Thyroid gland (tissue), 4 donors: ENCODE measurements around the gene HLA-DQA1. TPM values are rescaled to one million over a fixed set of nuclear protein-coding genes. Genes with fewer than 3 reads are reported as not detected.

ENCODE experiments used
- DNase-seq, 2 donors: peaks; one replicate each; pipeline ENCODE4 v3.0.0-alpha.2; 2019
- H3K27ac ChIP-seq, 3 donors: fragments of 200-600 bp; sonication (generic); 1 replicate in 2 of 3; 2 replicates in 1 of 3; pipeline ENCODE4 v1.5.1; 2016 to 2019; ENCODE audit warnings: mild to moderate bottlenecking in 1 of 3, moderate library complexity in 1 of 3
- H3K27me3 ChIP-seq: fragments of 200-600 bp; sonication (generic); one replicate; pipeline ENCODE4 v1.5.1; 2019
- H3K36me3 ChIP-seq, 2 donors: fragments of 200-600 bp; sonication (generic); one replicate each; pipeline ENCODE4 v1.5.1; 2016 to 2019
- H3K4me1 ChIP-seq, 2 donors: fragments of 200-600 bp; sonication (generic); one replicate each; pipeline ENCODE4 v1.5.1; 2017 to 2019
- H3K4me3 ChIP-seq, 3 donors: fragments of 200-600 bp; sonication (generic); replicated peaks in 1 of 3; 1 replicate in 2 of 3; 2 replicates in 1 of 3; pipeline ENCODE4 v1.5.1; 2016; ENCODE audit warnings: mild to moderate bottlenecking in 1 of 3
- H3K9me3 ChIP-seq: fragments of 200-600 bp; sonication (generic); one replicate; pipeline ENCODE4 v1.5.1; 2017
- CTCF ChIP-seq, 6 experiments: fragments of 200-600 bp in 3 of 6; fragments of 450-650 bp in 3 of 6; sonication (generic) in 3 of 6; IDR thresholded peaks; one replicate each; pipeline ENCODE4 v1.5.1; 2016 to 2019; ENCODE audit warnings: antibody characterized with exemption in 6 of 6, mild to moderate bottlenecking in 2 of 6, inconsistent platforms in 1 of 6, moderate library complexity in 1 of 6
- POLR2A ChIP-seq, 2 donors: fragments of 450-650 bp; IDR thresholded peaks; one replicate each; pipeline ENCODE4 v1.6.1; 2017; ENCODE audit warnings: antibody characterized with exemption in 2 of 2, mild to moderate bottlenecking in 2 of 2, moderate library complexity in 1 of 2
- WGBS, 2 donors: methylation state at CpG; one replicate each; pipeline ENCODE4 v1.1.5; 2017; 5-methylcytosine and 5-hydroxymethylcytosine counted together
- intact Hi-C: fragments of 100-400 bp; cut with DNase I; formaldehyde crosslinking; loops from one replicate; pipeline ENCODE4 v1.15.1; 2023
- total RNA-seq, 4 donors: library from RNA; depleted of rRNA; stranded (reverse); fragments of >200 nt; gene quantifications; one replicate each; pipeline ENCODE4 v1.2.3, GENCODE V29; 2016

The HLA-DQA1 gene
- total RNA-seq, 4 donors from 2014 or later, result 1.7 to 19.6 (median 10.2) TPM

GRCh38 chr6:32659856-32660595 is 22.8 kb downstream of the HLA-DQA1 start:
- TF ChIP-seq CTCF (IDR thresholded peaks at IDR 0.05), result no peak
- no peak for TF ChIP-seq POLR2A (IDR thresholded peaks at IDR 0.05)
- no peaks in the 10 kb centered on the region for H3K27me3 ChIP-seq
- H3K4me1 ChIP-seq, result no peaks in the 10 kb centered on the region
- intact Hi-C loops, result no loop called here
- no peaks in the 10 kb centered on the region for H3K9me3 ChIP-seq
- WGBS, 2 donors, result 37 to 52% methylated on average over 4 of the region's 4 CpGs
- no peaks in the 10 kb centered on the region for H3K36me3 ChIP-seq
- DNase-seq, result no peak
- no peak overlapping the region for H3K27ac ChIP-seq
- no peak overlapping the region for H3K4me3 ChIP-seq

DNA sequence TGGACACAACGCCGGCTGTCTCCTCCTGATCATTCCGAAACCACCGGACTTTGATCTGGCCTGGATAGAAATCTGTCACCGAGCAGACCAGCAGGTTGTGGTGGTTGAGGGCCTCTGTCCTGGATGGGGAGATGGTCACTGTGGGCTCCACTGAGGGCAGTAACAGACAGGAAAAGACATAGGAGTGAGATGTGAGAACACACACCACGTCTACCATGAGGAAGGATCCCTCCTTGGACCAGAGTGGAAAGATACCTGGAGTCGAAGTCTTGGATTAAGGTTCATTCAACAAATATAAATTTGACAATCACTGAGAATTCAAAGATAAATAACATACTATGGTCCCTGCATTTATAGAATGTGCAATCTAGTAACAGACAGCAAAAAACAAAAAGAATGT is 24.9 kb downstream of the HLA-DQA1 start:
- DNase-seq, result no peak
- Histone ChIP-seq H3K27me3 (no peaks in the 10 kb centered on the region), H3K36me3 (no peaks in the 10 kb centered on the region), H3K4me3 (no peak overlapping the region), H3K4me1 (no peaks in the 10 kb centered on the region), H3K27ac (no peak overlapping the region), H3K9me3 (no peaks in the 10 kb centered on the region)
- WGBS, 2 donors, result 54 to 63% methylated on average over 7 of the region's 7 CpGs
- intact Hi-C loops, result no loop called here
- TF ChIP-seq CTCF (IDR thresholded peaks at IDR 0.05), result no peak
- no peak for TF ChIP-seq POLR2A (IDR thresholded peaks at IDR 0.05)

GRCh38 chr6:32662836-32663235 is 25.6 kb downstream of the HLA-DQA1 start:
- intact Hi-C loops, result no loop called here
- no peaks in the 10 kb centered on the region for H3K36me3 ChIP-seq
- H3K27me3 ChIP-seq, result no peaks in the 10 kb centered on the region
- WGBS, 2 donors, result 18 to 33% methylated on average over 5 of the region's 5 CpGs
- DNase-seq, result no peak
- H3K9me3 ChIP-seq, result no peaks in the 10 kb centered on the region
- TF ChIP-seq POLR2A (IDR thresholded peaks at IDR 0.05) (no peak), CTCF (IDR thresholded peaks at IDR 0.05) (no peak)
- no peak overlapping the region for H3K27ac ChIP-seq
- H3K4me3 ChIP-seq, result no peak overlapping the region
- no peaks in the 10 kb centered on the region for H3K4me1 ChIP-seq

DNA sequence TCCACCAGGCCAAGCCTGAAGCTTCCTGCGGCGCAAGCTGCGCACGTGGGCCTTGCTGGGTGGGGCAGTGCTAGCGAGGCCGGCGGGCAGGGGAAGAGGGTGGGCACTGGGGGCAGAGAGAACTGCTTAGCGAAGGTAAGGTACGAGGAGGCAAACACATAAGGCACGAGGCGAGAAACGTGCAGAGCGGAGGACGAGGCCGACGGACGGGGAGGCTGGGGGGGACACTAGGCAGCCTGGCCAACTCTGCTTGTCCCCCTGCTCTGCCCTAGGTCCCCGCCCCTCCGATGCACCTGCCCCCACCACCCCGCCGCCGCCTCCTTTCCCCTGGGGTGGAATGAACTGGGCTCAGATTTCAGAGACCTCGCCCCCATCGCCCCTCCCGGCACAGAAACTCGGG is 27.1 kb downstream of the HLA-DQA1 start:
- intact Hi-C loops, result no loop called here
- WGBS, 2 donors, result 3 to 55% methylated on average over 8 to 11 of the region's 26 CpGs
- H3K9me3 ChIP-seq, result no peaks in the 10 kb centered on the region

DNA sequence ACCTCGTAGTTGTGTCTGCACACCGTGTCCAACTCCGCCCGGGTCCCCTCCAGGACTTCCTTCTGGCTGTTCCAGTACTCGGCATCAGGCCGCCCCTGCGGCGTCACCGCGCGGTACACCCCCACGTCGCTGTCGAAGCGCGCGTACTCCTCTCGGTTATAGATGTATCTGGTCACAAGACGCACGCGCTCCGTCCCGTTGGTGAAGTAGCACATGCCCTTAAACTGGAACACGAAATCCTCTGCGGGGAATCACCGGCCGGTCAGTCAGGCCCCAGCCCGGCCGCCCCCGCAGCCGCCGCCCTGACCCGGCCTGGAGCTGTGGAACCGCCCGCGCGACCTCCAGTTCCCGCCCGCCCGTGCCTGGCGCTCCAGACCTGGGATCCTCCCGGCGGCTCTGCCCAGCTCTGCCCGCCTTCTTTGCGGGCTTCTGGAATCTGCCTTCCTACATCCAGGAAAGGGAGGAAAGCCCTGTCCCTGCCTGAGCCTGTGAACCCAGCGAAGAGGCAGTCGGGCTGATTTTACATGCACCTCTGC is 27.7 kb downstream of the HLA-DQA1 start:
- TF ChIP-seq POLR2A (IDR thresholded peaks at IDR 0.05) (no peak), CTCF (IDR thresholded peaks at IDR 0.05) (no peak)
- H3K4me1 ChIP-seq, result no peaks in the 10 kb centered on the region
- no peak overlapping the region for H3K27ac ChIP-seq
- H3K36me3 ChIP-seq, result no peaks in the 10 kb centered on the region
- no peak overlapping the region for H3K4me3 ChIP-seq
- intact Hi-C loops, result no loop called here
- no peaks in the 10 kb centered on the region for H3K9me3 ChIP-seq
- 13% methylated on average over 7 of the region's 47 CpGs; no CpG with 5 or more reads in 1 of the 2 donors for WGBS, 2 donors
- no peak for DNase-seq
- H3K27me3 ChIP-seq, result no peaks in the 10 kb centered on the region

More for the DNA sequence above, 27.1 kb downstream of the HLA-DQA1 start:
- H3K36me3 ChIP-seq, result no peaks in the 10 kb centered on the region
- no peaks in the 10 kb centered on the region for H3K27me3 ChIP-seq
- no peak overlapping the region for H3K27ac ChIP-seq
- no peak for TF ChIP-seq POLR2A (IDR thresholded peaks at IDR 0.05)
- DNase-seq, result no peak
- no peak overlapping the region for H3K4me3 ChIP-seq
- no peaks in the 10 kb centered on the region for H3K4me1 ChIP-seq
